GM15510 (cell line): ENCODE data around the gene MRPL20.
A peak's percentile ranks its signal among the peaks of the same experiment; 100 is the strongest.

Source experiments
- POLR2A ChIP-seq: IDR thresholded peaks from 3 replicates; pipeline ENCODE4 v1.6.1; 2011; ENCODE audit warnings: borderline replicate concordance; ENCODE audit not compliant: insufficient read length; ENCODE audit errors: extremely low read depth

Gene MRPL20

DNA sequence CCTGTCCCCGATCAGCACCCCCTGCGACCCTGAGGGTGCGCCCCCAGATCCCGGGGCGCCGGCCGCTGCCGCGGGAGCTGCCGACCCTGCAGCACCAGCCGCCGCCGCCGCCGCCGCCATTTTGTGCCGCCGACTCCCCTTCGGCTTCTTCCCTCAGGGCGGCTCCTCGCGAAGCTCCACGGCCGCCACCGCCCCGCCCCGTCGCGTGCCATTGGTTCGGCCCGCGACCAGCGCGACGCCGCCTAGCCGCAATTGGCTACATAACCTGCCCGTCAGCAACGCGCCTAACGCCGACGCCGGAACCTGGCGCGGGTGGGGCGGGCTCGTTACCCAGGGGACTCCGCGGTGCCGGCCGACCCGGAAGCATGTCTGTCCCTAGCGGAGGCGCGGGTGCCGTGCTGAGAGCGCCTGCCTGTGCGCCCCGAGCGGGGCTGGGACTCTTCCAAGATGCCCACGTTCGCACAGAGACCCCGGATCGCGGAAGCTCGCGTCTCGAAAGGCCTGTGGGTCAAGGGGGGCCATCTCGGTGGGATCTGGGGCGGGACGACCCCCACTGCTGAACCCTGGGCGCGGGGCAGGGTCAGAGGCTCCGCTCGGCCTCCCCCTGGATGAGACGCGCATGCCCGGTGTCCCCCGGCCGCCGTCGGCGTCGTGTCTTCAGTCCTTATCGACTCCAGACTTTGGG, 7.8 kb downstream of the MRPL20 start, which contains the start of gene CCNL2:
TSS of gene CCNL2 (minus strand) at position 149 of the 685 bp plus-strand sequence. CDS start at position 120, 29 bp downstream.
- TF ChIP-seq POLR2A: peak; percentile 96

DNA sequence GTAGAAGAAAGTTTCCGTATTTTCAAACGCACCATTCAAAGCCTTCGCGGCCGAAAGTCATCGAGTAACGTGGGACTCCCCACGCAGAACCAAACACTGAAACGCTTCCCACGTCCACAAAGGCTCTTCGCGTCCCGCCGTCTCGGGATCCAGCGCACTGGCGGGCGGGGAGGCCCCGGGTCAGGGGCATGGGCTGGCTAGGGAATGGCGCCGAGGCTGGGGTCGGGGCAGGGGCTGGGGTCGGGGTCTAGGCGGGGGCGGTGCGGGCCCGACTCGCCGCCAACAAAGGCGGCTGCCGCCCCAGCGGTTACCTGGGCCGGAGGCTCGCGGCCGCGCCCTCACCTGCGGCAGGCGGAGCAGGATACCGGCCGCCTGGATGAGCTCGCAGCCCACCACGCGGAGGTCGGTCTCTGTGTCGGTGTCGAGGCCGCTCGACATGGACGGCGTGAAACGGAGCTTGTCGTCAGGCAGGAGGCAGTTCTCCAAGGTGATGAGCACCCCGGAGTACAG, 8.4 kb downstream of the MRPL20 start:
- no peak for TF ChIP-seq POLR2A

DNA sequence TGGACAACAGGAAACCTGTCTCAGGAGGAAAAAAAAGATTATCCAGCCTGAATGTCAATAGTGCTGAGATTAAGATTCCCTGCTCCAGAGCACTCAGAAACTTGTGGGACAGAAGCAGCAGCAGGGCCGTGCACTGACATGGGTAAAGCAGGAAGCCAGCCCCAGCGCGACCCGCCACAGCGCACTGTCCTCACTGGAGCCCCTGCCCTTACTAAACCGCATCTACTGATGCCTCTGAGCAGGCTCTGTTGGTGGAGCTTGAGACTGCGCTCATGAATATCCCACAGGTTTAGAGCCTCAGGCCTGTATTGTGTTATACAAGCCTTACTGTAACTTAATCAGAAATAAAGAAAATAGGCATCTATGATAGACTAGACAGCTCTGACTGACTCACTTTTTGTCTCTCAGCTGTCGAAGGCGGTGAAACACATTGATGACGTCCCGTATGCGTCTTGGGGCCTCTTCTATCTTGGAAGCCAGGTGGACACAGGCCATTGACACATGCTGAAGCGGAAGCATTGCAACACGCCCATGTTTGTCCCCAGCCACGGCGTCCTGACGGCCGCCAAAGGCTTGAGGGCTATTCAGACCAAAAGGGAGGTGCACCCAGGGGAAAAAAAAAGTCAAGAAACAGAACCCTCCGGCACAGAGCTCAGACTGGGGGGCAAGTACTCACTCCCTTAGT, 9.1 kb downstream of the MRPL20 start:
- no peak for TF ChIP-seq POLR2A

DNA sequence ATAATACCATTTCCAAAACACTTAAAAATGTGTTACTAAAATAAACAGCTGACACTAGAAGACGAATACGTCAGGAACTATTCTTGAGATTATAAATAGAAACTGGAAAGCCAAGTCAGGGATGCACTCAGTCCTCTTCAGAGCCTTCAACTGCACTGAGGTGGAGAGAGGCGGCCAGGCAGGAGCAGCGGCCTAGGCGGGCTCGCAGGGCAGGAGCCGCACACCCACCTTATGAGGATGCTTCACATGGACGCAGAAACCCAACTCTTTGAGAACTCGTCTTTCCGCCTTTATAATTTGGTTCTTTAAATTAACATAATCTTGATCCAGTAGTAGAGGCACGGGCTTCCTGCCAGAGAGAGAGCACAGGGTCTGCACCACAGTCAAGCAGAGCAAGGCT, 11.9 kb downstream of the MRPL20 start:
- TF ChIP-seq POLR2A: no peak

DNA sequence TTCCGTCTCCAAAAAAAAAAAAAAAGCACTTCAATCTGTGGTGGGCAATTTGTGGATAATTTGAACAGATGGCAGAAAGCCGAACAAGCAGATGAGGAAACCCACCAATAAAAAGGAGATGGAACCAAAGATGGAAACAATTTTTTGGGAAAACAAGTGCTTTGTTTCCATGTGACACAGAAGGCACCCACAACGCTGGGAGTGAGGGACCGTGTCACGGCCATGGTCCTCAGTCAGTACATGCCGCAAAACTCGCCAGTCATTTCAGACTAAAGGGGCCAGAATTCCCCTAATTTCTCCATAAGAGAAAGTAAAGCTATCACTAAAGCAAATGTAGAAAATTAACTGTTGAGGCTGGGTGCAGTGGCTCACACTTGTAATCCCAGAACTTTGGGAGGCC, 13.0 kb downstream of the MRPL20 start:
- TF ChIP-seq POLR2A: no peak

DNA sequence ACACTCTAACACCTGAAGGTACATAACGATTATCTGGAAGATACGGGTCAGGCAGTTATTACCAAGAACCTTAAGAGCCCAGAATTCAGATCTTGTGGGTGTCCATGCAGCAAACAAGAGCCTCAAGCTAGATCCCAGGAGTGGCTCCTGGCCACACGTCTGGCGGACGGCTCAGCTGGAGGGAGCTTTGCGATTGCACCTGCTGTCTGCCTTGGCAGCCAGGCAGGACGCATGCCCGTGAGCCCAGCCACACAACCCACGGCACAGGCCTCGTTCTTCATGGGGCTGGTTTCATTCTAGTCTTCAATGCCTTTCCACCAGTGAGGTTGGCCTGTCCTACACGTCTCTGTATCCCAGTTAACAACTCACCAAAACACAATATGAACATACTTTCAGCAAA, 13.7 kb downstream of the MRPL20 start:
- no peak for TF ChIP-seq POLR2A

DNA sequence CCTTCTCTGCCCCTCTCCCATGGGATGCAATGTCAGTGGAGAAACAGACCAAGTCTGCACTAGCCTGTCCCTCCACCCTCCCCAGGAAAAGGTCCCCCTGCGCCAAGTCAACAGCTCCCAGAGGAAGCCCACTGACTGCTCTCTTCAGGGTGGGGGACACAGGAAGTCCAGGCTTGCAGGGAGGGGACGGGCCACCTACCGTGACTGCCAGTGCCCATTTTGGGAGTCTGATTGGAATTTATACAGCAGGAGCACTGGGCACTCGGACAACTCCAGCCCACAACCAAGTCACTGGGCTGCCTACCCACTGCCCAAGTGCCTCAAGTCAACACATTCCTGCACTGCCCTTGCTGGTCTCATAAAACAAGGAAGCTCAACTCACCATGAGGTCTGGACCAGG, 14.1 kb downstream of the MRPL20 start:
- TF ChIP-seq POLR2A: no peak

DNA sequence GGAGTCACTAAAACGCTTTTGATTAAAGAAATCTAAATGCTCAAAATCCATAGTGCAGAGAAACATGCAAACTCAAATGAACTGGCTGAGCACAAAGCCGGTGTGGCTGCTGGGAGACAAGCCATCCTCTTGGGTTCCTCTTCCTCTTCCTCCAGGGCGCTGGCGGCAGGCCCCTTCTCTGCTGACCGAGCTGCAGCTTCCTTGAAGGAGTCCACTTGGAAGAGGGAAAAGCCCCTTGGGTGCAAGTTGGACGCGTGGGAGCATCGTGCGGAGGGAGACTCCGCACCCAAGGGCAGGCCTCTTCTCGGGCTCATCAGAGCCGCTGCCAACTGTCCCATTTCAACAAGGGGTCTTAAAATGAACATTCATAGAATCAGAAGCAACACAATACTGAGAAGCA, 15.9 kb downstream of the MRPL20 start:
- no peak for TF ChIP-seq POLR2A

DNA sequence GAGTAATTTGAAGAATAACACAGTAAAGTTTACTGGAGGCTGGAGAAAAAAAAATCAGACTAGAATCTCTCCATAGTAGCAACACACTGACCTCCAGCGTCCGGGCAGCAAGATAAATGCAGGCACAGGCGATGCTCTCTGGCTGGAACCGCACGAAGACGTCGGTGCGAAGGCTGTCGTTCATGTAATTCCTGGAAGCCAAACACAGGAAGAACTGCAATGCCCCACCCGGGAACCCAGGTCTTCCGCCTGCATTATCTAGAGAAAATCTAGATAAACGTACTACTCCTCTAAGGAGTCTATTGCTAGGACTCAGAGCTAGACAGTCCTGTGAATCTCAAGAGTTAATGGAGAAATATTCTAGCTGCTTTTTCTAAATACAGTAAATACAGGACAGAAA, 16.4 kb downstream of the MRPL20 start:
- TF ChIP-seq POLR2A: no peak

DNA sequence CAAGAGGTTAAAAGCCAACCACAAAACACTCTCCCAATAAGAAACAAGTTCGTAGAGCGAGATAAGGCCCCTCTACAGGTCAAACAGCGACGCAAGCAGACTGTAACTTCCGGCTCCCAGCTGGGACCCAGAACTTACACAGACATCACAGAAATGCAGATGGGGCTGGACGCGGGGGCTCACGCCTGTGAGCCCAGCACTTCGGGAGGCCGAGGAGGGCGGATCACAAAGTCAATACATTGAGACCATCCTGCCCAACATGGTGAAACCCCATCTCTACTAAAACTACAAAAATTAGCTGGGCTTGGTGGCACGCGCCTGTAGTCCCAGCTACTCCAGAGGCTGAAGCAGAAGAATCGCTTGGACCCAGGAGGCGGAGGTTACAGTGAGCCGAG, 19.0 kb downstream of the MRPL20 start:
- TF ChIP-seq POLR2A: no peak

DNA sequence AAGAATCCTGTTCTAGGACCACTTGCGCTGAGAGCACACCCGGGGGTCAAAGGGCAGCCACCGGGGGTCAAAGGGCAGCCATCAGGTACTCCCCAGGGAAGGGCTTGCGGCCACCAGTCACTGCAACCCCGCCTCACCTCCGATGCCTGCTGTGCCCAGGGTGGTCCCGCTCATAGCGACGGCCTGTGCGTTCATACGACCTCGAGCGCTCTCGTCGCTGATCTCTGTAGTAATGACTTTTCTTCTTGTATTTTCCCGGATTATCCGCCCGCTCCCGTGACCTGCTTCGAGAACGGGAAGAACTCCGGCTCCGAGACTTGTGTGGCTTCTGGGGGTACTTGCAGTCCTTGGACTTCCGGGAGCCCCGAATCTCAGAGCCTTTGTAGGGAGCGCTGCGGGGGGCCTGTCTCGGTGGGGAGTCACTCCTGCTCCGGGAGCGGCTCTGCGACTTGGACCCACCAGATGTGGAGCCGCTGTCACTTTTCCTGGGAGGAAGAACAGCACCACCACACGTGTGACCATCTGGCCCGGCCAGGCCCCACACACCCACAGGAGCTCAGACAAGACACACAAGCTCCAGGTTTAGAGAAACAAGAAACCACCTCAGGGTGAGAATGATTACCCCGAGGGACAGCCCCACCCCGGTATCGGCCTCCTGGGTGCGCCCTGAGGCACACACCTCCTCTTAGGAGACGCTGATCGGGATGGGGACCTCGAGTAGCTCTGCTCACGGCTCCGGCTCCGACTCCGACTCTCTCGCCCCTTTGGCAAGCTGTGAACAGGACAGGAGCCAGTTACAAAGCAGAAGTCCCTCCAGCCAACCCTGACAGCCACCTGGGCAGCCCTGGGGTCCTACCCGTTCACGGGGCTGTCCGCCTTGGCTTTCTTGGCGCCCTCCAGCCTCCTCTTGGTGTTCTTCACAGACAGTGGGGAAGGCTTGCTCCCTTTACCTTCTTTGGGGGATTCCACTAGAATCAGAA, 19.7 kb downstream of the MRPL20 start:
- no peak for TF ChIP-seq POLR2A

DNA sequence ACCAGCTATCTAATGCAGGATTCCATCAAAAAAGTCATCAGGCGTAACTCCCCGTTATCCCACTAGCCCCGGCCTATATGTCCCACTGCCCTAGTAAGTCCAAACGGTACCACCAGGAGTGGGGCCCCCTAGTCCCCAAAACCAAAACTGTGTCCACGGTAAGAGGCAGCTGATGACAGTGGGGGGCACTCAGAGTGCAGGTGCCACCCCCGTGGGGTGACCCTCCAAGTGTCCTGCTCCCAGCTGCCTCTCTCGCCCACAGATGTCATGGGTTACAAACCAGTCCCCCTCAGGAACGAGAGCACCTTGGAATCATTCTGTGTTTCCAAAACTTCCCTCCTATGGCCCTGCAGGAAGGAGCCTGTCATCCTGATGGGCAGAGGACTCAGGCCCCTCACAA, 21.2 kb downstream of the MRPL20 start:
- TF ChIP-seq POLR2A: no peak

DNA sequence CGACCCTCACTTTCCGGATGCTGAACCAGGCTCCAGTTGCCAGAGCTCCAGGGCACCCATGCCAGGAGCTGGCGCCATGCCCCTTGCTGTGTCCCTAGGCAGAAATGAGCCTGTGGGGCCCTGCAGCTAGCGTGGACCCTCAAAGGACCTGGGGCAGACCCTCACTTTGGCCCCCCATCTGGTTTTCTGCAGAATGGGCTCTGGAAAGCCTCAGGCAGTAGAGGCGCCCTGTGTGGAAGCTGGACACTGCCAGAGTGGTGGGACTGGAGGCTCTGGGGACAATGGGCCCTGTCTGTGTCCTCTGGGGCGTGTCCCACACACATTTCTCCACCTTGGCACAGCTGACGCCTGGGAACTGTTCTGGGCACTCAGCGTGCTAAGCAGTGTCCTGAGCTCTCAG, 25.8 kb downstream of the MRPL20 start:
- TF ChIP-seq POLR2A: no peak

DNA sequence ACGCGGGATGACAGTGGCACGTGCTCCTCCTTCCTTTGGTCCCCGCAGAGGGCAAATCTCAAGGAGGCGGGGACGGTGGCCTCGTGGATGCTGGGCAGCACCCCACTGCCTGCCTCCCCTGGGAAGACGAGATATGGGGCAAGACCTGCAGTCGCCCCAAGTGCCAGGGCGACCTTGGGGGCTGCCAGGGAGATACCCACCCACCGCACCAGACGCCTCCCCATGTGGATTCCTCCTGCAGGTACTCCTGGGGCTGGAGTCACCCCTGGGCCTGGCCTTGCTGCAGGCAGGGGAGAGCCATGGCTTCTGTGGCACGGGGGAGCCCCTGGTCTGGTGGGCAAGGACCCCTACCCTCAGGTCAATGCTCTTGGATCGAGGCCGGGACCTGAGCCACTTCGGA, 26.2 kb downstream of the MRPL20 start:
- no peak for TF ChIP-seq POLR2A
